HepG2 (cell line): ENCODE results near the gene MBTPS1. TPM values are rescaled to one million over a fixed set of nuclear protein-coding genes. Genes with fewer than 3 reads are reported as not detected.

ENCODE experiments used
- AGO1 ChIP-seq: fragments of 200-400 bp; formaldehyde crosslinking; IDR thresholded peaks from 2 replicates; pipeline ENCODE4 v1.6.1; 2017; ENCODE audit warnings: mild to moderate bottlenecking, low read depth, low read length, moderate library complexity; ENCODE audit not compliant: poor library complexity, severe bottlenecking
- CCDC6 ChIP-seq: sonication (generic); formaldehyde crosslinking; IDR thresholded peaks from 2 replicates; pipeline ENCODE4 v1.8.1; 2022; ENCODE audit warnings: mild to moderate bottlenecking, missing genetic modification reagents, moderate library complexity
- CREB3 ChIP-seq: sonication (generic); formaldehyde crosslinking; IDR thresholded peaks from 2 replicates; pipeline ENCODE4 v1.5.0; 2020; ENCODE audit warnings: missing genetic modification reagents
- FOXJ3 ChIP-seq: sonication (generic); formaldehyde crosslinking; IDR thresholded peaks from 2 replicates; pipeline ENCODE4 v1.4.0; 2020; ENCODE audit warnings: missing genetic modification reagents, mild to moderate bottlenecking, borderline replicate concordance
- HNF4G ChIP-seq, 2 experiments: sonication (generic) in 1 of 2; formaldehyde crosslinking in 1 of 2; IDR thresholded peaks; 2 replicates each; pipeline versions ENCODE4 v1.4.0 to v1.6.1; 2011 to 2020; ENCODE audit warnings: borderline replicate concordance in 2 of 2, low read depth in 2 of 2, mild to moderate bottlenecking in 2 of 2, low read length in 1 of 2, missing genetic modification reagents in 1 of 2, moderate library complexity in 1 of 2
- HOXA7 ChIP-seq: sonication (generic); formaldehyde crosslinking; IDR thresholded peaks from 2 replicates; pipeline ENCODE4 v1.8.1; 2022; ENCODE audit warnings: mild to moderate bottlenecking, missing genetic modification reagents, moderate library complexity
- KDM2A ChIP-seq: sonication (generic); formaldehyde crosslinking; IDR thresholded peaks from 2 replicates; pipeline ENCODE4 v1.4.0; 2020; ENCODE audit warnings: low read depth, missing genetic modification reagents, borderline replicate concordance
- KIAA2018 ChIP-seq: sonication (generic); formaldehyde crosslinking; IDR thresholded peaks from 2 replicates; pipeline ENCODE4 v1.5.0; 2020; ENCODE audit warnings: mild to moderate bottlenecking, missing genetic modification reagents, borderline replicate concordance
- LBX2 ChIP-seq: sonication (generic); formaldehyde crosslinking; IDR thresholded peaks from 2 replicates; pipeline ENCODE4 v1.5.0; 2020; ENCODE audit warnings: missing genetic modification reagents, mild to moderate bottlenecking, borderline replicate concordance
- MXI1 ChIP-seq: IDR thresholded peaks from 3 replicates; pipeline ENCODE4 v1.6.1; 2012; ENCODE audit warnings: low read depth, low read length, inconsistent platforms, borderline replicate concordance
- MYPOP ChIP-seq: sonication (generic); formaldehyde crosslinking; IDR thresholded peaks from 2 replicates; pipeline ENCODE4 v1.8.1; 2023; ENCODE audit warnings: mild to moderate bottlenecking, moderate library complexity, missing genetic modification reagents
- NFE2 ChIP-seq: sonication (generic); formaldehyde crosslinking; IDR thresholded peaks from 2 replicates; pipeline ENCODE4 v1.4.0; 2020; ENCODE audit warnings: missing genetic modification reagents
- SOX13 ChIP-seq, 3 experiments: fragments of 450-650 bp in 1 of 3; sonication (generic) in 1 of 3; formaldehyde crosslinking in 1 of 3; IDR thresholded peaks in 2 of 3; conservative IDR thresholded peaks in 1 of 3; 2 replicates each; pipeline versions ENCODE4 v1.5.0 to v1.6.1; 2016 to 2020; ENCODE audit warnings: antibody characterized with exemption in 1 of 3, mild to moderate bottlenecking in 1 of 3, missing compliant biosample characterization in 1 of 3, missing genetic modification reagents in 1 of 3, moderate library complexity in 1 of 3
- ZKSCAN1 ChIP-seq: fragments of 150-350 bp; IDR thresholded peaks from 2 replicates; pipeline ENCODE4 v1.6.1; 2014; ENCODE audit warnings: low read length
- ZNF274 ChIP-seq: sonication (generic); formaldehyde crosslinking; IDR thresholded peaks from 2 replicates; pipeline ENCODE4 v1.5.1; 2020; ENCODE audit warnings: mild to moderate bottlenecking, missing genetic modification reagents
- ZNF33B ChIP-seq: sonication (generic); formaldehyde crosslinking; IDR thresholded peaks from 2 replicates; pipeline ENCODE4 v1.5.1; 2020; ENCODE audit warnings: mild to moderate bottlenecking, missing genetic modification reagents
- ZNF747 ChIP-seq: sonication (generic); formaldehyde crosslinking; IDR thresholded peaks from 2 replicates; pipeline ENCODE4 v1.8.1; 2023; ENCODE audit warnings: missing genetic modification reagents, mild to moderate bottlenecking, borderline replicate concordance
- ZNF780A ChIP-seq: sonication (generic); formaldehyde crosslinking; IDR thresholded peaks from 2 replicates; pipeline ENCODE4 v1.8.0; 2022; ENCODE audit warnings: mild to moderate bottlenecking, missing genetic modification reagents, moderate library complexity
- polyA plus RNA-seq, 8 experiments: library from polyadenylated mRNA; depleted of rRNA in 3 of 8; stranded (reverse) in 7 of 8; unstranded in 1 of 8; fragments of >200 nt; fragmentation: Illumina TruSeq in 4 of 8; extraction: Trizol in 4 of 8; gene quantifications; 2 replicates each; pipeline versions ENCODE4 v1.2.1 to v1.2.3, GENCODE V29; 2011 to 2016; ENCODE audit warnings: low read depth in 4 of 8, missing spikeins in 1 of 8, mixed read lengths in 1 of 8; ENCODE audit not compliant: insufficient read depth in 1 of 8
- total RNA-seq, 5 experiments: library from RNA; depleted of rRNA; stranded (reverse); fragments of >200 nt; fragmentation: Illumina TruSeq; extraction: Trizol; gene quantifications; 2 replicates each; pipeline ENCODE4 v1.2.3, GENCODE V29; 2016; ENCODE audit warnings: low read depth in 1 of 5

The MBTPS1 gene
- total and polyA plus RNA-seq, 2 of the 13 experiments (the other 11 are each of a cell fraction or from before 2014, with no cell fraction given): 56.7 to 91.3 TPM

- no peak for TF ChIP-seq KIAA2018
- no peak for TF ChIP-seq AGO1
- TF ChIP-seq CCDC6 (CRISPR knock-in tag): no peak
- no peak for TF ChIP-seq CREB3 (CRISPR knock-in tag)
- no peak for TF ChIP-seq NFE2
- TF ChIP-seq ZKSCAN1: no peak
- no peak for TF ChIP-seq ZNF780A (CRISPR knock-in tag)
- no peak for TF ChIP-seq HOXA7 (CRISPR knock-in tag)
- TF ChIP-seq SOX13 (IDR thresholded peaks at IDR 0.05): no peak
- peak in 1 of 2 experiments; percentile 31; a peak in 1 of 4 replicates for TF ChIP-seq SOX13 (CRISPR knock-in tag; conservative IDR thresholded peaks at IDR 0.05 in 1 of 2, IDR thresholded peaks at IDR 0.05 in 1 of 2)
- no peak for TF ChIP-seq MYPOP (CRISPR knock-in tag)
- TF ChIP-seq ZNF274 (CRISPR knock-in tag): peak; percentile 54; the same call in 1 of the 2 replicates
- 0 out of 2 replicates have a peak, but pooled peaks have one; percentile 85 for TF ChIP-seq ZNF33B (CRISPR knock-in tag)
- TF ChIP-seq FOXJ3: no peak
- no peak for TF ChIP-seq LBX2 (CRISPR knock-in tag)
- no peak for TF ChIP-seq HNF4G (IDR thresholded peaks at IDR 0.05; ENCODE audit: borderline replicate concordance, low read depth, low read length)
- TF ChIP-seq HNF4G (CRISPR knock-in tag; IDR thresholded peaks at IDR 0.05; ENCODE audit: borderline replicate concordance, low read depth): no peak
- TF ChIP-seq ZNF747 (CRISPR knock-in tag): no peak
- no peak for TF ChIP-seq KDM2A (CRISPR knock-in tag)
- peak; percentile 37; the same call in 1 of the 3 replicates for TF ChIP-seq MXI1
Measured at GRCh38 chr16:84141143-84141670, 24.5 kb upstream of the MBTPS1 start (continued).
